ENCODE data around the gene METTL24.
"Not testable (repeated sequence)": the region's sequence is repeated elsewhere in the genome, so short reads cannot be mapped to it uniquely, and the experiment has no call there.

METTL24 gene

GRCh38 chr6:110239526-110240274 lies 118.4 kb downstream of the METTL24 start:
- H3K27me3 ChIP-seq (ENCODE audit: insufficient read depth, low read length, poor library complexity, severe bottlenecking) = no peaks in the 10 kb centered on the region

GRCh38 chr6:110236007-110236406 lies 122.1 kb downstream of the METTL24 start:
- not testable (repeated sequence) for H3K9ac ChIP-seq (ENCODE audit: low read depth, low read length, poor library complexity, severe bottlenecking); H3K4me2 ChIP-seq (ENCODE audit: low read depth, low read length, poor library complexity, severe bottlenecking); H3K9me3 ChIP-seq (ENCODE audit: insufficient read depth, low read depth, low read length); H3K4me1 ChIP-seq (ENCODE audit: insufficient read depth, low read length, poor library complexity, severe bottlenecking); H3K79me2 ChIP-seq (ENCODE audit: insufficient read depth, low read length); H3K36me3 ChIP-seq (ENCODE audit: insufficient read depth, low read length); H3K4me3 ChIP-seq (ENCODE audit: low read length, poor library complexity, severe bottlenecking); H3F3A ChIP-seq (ENCODE audit: low read depth); H3K27me3 ChIP-seq (ENCODE audit: insufficient read depth, low read length, poor library complexity, severe bottlenecking); H3K9me2 ChIP-seq (replicated peaks; ENCODE audit: low read depth, low read length); H4K20me1 ChIP-seq (ENCODE audit: insufficient read depth, low read length, poor library complexity, severe bottlenecking); H2AFZ ChIP-seq (ENCODE audit: low read length)

More at GRCh38 chr6:110239526-110240274, 118.4 kb downstream of the METTL24 start:
- Histone ChIP-seq H3K4me3 (ENCODE audit: low read length, poor library complexity, severe bottlenecking) (no peak overlapping the region), H2AFZ (ENCODE audit: low read length) (no peak overlapping the region), H3F3A (ENCODE audit: low read depth) (no peaks in the 10 kb centered on the region), H4K20me1 (ENCODE audit: insufficient read depth, low read length, poor library complexity, severe bottlenecking) (no peaks in the 10 kb centered on the region), H3K4me2 (ENCODE audit: low read depth, low read length, poor library complexity, severe bottlenecking) (no peak overlapping the region), H3K36me3 (ENCODE audit: insufficient read depth, low read length) (no peaks in the 10 kb centered on the region), H3K9me2 (replicated peaks; ENCODE audit: low read depth, low read length) (no peaks in the 10 kb centered on the region), H3K79me2 (ENCODE audit: insufficient read depth, low read length) (no peaks in the 10 kb centered on the region), H3K4me1 (ENCODE audit: insufficient read depth, low read length, poor library complexity, severe bottlenecking) (no peaks in the 10 kb centered on the region), H3K9me3 (ENCODE audit: insufficient read depth, low read depth, low read length) (no peaks in the 10 kb centered on the region; the same call in 1 of the 2 replicates), H3K9ac (ENCODE audit: low read depth, low read length, poor library complexity, severe bottlenecking) (no peak overlapping the region)
- no peak for TF ChIP-seq CTCF (conservative IDR thresholded peaks at IDR 0.05; ENCODE audit: low read length)
- TF ChIP-seq EZH2phosphoT487 (IDR thresholded peaks at IDR 0.05; ENCODE audit: borderline replicate concordance) = no peak

- Histone ChIP-seq H3K4me3 (ENCODE audit: low read length, poor library complexity, severe bottlenecking) (peak overlapping the region; percentile 45), H3K9me3 (ENCODE audit: insufficient read depth, low read depth, low read length) (no peaks in the 10 kb centered on the region; the same call in 1 of the 2 replicates), H3K27me3 (ENCODE audit: insufficient read depth, low read length, poor library complexity, severe bottlenecking) (no peaks in the 10 kb centered on the region), H3K9ac (ENCODE audit: low read depth, low read length, poor library complexity, severe bottlenecking) (peak overlapping the region; percentile 8), H3K9me2 (replicated peaks; ENCODE audit: low read depth, low read length) (no peaks in the 10 kb centered on the region), H3K4me2 (ENCODE audit: low read depth, low read length, poor library complexity, severe bottlenecking) (peak overlapping the region; percentile 49), H4K20me1 (ENCODE audit: insufficient read depth, low read length, poor library complexity, severe bottlenecking) (no peaks in the 10 kb centered on the region), H3K79me2 (ENCODE audit: insufficient read depth, low read length) (no peaks in the 10 kb centered on the region), H2AFZ (ENCODE audit: low read length) (no peak overlapping the region), H3K36me3 (ENCODE audit: insufficient read depth, low read length) (peaks cover 19% of the 10 kb centered on the region; the same call in 1 of the 2 replicates), H3K4me1 (ENCODE audit: insufficient read depth, low read length, poor library complexity, severe bottlenecking) (peaks cover 6% of the 10 kb centered on the region), H3F3A (ENCODE audit: low read depth) (peaks cover 6% of the 10 kb centered on the region; the same call in 1 of the 2 replicates)
- no peak for TF ChIP-seq CTCF (conservative IDR thresholded peaks at IDR 0.05; ENCODE audit: low read length)
- TF ChIP-seq EZH2phosphoT487 (IDR thresholded peaks at IDR 0.05; ENCODE audit: borderline replicate concordance) = no peak
Measured at GRCh38 chr6:110233770-110234374, 124.3 kb downstream of the METTL24 start.
